ENCODE measurements around the gene PCOLCE2. TPM values are rescaled to one million over a fixed set of nuclear protein-coding genes. Genes with fewer than 3 reads are reported as not detected.
"Not testable (repeated sequence)": the region's sequence is repeated elsewhere in the genome, so short reads cannot be mapped to it uniquely, and the experiment has no call there.

PCOLCE2 gene
- total and polyA plus RNA-seq, 5 donors = 110 to 172 (median 128) TPM

DNA sequence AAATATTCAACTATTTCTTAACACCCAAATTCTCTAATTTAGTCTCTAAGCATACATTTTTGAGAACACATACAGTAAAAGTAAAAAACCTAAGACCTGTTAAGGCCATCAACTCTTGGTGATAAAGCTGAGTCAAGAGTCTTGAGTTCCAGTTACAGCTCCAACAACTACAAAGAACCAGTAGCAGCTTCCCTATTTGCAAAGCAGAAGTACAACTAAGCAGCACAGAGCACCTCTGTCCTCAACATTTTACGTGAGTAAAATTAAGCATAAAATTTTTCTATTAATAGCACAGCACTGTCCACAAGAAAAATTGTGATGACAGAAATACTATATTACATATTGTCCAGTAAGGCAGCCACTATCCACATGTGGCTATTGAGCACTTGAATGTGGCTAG, 4.4 kb downstream of the PCOLCE2 start:
- no peak for DNase-seq
- Histone ChIP-seq H3K27ac (ENCODE audit: low read length) (no peak overlapping the region), H3K9me3 (ENCODE audit: control insufficient read depth, low read length) (no peaks in the 10 kb centered on the region), H3K27me3 (ENCODE audit: control insufficient read depth, insufficient read depth) (no peaks in the 10 kb centered on the region), H3K4me3 (ENCODE audit: low read length) (no peak overlapping the region), H3K4me1 (ENCODE audit: control insufficient read depth, insufficient read depth, low read length) (peaks cover 4% of the 10 kb centered on the region)
- intact Hi-C loops (cut with DNase I) = no loop called here
- WGBS = 37% methylated on average over 1 of the region's 1 CpG
- no peak for ATAC-seq

GRCh38 chr3:142883534-142883933, 5.3 kb downstream of the PCOLCE2 start:
- H3K4me3 ChIP-seq (ENCODE audit: low read length); H3K27me3 ChIP-seq (ENCODE audit: control insufficient read depth, insufficient read depth); H3K4me1 ChIP-seq (ENCODE audit: control insufficient read depth, insufficient read depth, low read length); DNase-seq; H3K27ac ChIP-seq (ENCODE audit: low read length); ATAC-seq; H3K9me3 ChIP-seq (ENCODE audit: control insufficient read depth, low read length); intact Hi-C loops (cut with DNase I): not testable (repeated sequence)
- 74% methylated on average over 8 of the region's 8 CpGs for WGBS

DNA sequence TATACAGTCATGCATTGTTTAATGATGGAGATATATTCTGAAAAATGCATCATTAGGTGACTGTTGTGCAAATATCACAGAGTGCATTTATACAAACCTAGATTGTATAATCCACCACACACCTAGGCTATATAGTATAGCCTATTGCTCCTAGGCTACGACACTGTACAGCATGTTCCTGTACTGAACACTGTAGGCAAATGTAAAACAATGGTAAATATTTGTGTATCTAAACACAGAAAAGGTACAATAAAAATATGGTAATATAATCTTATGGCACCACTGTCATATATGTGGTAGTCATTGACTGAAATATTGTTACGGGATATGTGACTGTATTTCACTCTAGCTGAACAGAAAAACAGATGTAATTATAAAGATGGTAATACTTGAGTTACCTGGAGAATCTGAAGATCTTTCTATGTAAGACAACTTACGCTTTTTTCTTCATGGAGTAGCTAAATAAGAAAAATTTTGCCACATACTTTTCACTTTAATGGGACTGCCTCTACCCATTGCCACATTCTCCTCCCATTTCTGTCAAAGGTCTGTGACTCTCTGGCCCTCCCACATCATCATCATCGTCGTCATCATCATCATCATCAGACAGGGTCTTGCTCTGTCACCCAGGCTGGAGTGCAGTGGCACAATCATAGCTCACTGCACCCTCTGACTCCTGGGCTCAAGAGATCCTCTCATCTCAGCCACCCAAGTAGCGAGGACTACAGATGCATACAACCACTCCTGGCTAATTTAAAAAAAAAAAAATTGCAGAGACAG, 7.2 kb downstream of the PCOLCE2 start:
- DNase-seq (no peak), ATAC-seq (no peak)
- Histone ChIP-seq H3K9me3 (ENCODE audit: control insufficient read depth, low read length) (no peaks in the 10 kb centered on the region), H3K27ac (ENCODE audit: low read length) (no peak overlapping the region), H3K4me1 (ENCODE audit: control insufficient read depth, insufficient read depth, low read length) (peaks cover 4% of the 10 kb centered on the region), H3K27me3 (ENCODE audit: control insufficient read depth, insufficient read depth) (no peaks in the 10 kb centered on the region), H3K4me3 (ENCODE audit: low read length) (no peak overlapping the region)
- intact Hi-C loops (cut with DNase I) = no loop called here
- 90% methylated on average over 6 of the region's 6 CpGs for WGBS

- 76% methylated on average over 4 of the region's 4 CpGs for WGBS
- H3K4me1 ChIP-seq (ENCODE audit: control insufficient read depth, insufficient read depth, low read length) = no peaks in the 10 kb centered on the region
- H3K27ac ChIP-seq (ENCODE audit: low read length) = no peak overlapping the region
- no peaks in the 10 kb centered on the region for H3K27me3 ChIP-seq (ENCODE audit: control insufficient read depth, insufficient read depth)
- ATAC-seq (no peak), DNase-seq (no peak)
- intact Hi-C loops (cut with DNase I) = no loop called here
- no peak overlapping the region for H3K4me3 ChIP-seq (ENCODE audit: low read length)
- H3K9me3 ChIP-seq (ENCODE audit: control insufficient read depth, low read length) = no peaks in the 10 kb centered on the region
These were observed 10.1 kb downstream of the PCOLCE2 start for GRCh38 chr3:142878649-142879300.

DNA sequence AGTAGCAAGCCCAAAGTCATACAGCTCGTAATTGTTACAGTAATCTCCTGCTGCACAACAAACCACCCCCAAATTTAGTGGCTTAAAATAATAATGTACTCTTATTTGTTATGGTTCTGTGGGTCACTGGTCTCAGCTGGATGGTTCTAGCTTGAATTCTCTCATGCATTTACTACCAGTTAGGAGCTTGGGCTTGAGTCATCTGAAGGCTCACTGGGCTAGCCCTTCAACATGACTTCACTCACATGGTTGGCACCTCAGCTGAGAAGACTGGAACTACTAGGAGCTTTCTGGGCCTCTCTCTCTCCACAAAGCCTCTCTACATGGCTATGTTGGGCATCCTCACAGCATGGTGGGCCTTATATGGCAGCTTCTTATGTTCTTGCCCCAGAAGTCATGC, 12.5 kb downstream of the PCOLCE2 start:
- Histone ChIP-seq H3K4me1 (ENCODE audit: control insufficient read depth, insufficient read depth, low read length) (peaks cover 4% of the 10 kb centered on the region), H3K27ac (ENCODE audit: low read length) (no peak overlapping the region), H3K4me3 (ENCODE audit: low read length) (no peak overlapping the region), H3K27me3 (ENCODE audit: control insufficient read depth, insufficient read depth) (no peaks in the 10 kb centered on the region), H3K9me3 (ENCODE audit: control insufficient read depth, low read length) (no peaks in the 10 kb centered on the region)
- intact Hi-C loops (cut with DNase I) = no loop called here
- 63% methylated on average over 1 of the region's 1 CpG for WGBS
- no peak for ATAC-seq
- no peak for DNase-seq

DNA sequence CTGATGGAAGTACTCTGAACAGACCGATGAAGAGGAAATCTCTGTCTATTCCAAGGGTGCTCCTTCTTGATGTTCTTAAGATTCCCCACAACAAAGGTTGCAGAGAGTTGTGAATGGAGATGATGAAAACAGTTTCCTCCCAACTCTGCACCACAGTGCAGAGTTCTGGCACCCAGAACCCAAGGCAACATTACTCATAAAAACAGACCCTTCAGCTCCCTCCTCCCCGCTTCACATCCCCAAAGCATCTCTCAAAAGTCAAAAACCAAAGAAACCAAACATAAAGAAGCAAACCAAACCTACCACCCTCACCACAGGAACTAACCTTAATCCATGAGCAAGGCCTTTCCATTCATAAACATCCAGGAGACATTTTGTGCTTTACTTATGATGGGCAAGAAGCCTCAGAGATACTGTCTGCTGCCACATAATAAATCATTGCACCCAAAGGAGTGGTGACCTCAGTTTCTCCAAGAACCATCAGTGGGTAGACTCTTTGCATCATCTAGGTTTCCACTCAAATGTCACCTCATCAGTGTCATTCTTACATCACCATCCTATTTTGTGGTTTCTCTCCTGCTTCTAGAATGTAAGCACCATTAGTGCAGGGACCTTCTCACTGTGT, 13.2 kb downstream of the PCOLCE2 start:
- no peak overlapping the region for H3K4me3 ChIP-seq (ENCODE audit: low read length)
- no peak for DNase-seq
- intact Hi-C loops (cut with DNase I) = no loop called here
- ATAC-seq = no peak
- 92% methylated on average over 2 of the region's 2 CpGs for WGBS
- peaks cover 4% of the 10 kb centered on the region for H3K4me1 ChIP-seq (ENCODE audit: control insufficient read depth, insufficient read depth, low read length)
- no peaks in the 10 kb centered on the region for H3K9me3 ChIP-seq (ENCODE audit: control insufficient read depth, low read length)
- H3K27ac ChIP-seq (ENCODE audit: low read length) = no peak overlapping the region
- no peaks in the 10 kb centered on the region for H3K27me3 ChIP-seq (ENCODE audit: control insufficient read depth, insufficient read depth)

- Histone ChIP-seq H3K27me3 (ENCODE audit: control insufficient read depth, insufficient read depth) (no peaks in the 10 kb centered on the region), H3K4me3 (ENCODE audit: low read length) (no peak overlapping the region), H3K27ac (ENCODE audit: low read length) (no peak overlapping the region), H3K9me3 (ENCODE audit: control insufficient read depth, low read length) (no peaks in the 10 kb centered on the region), H3K4me1 (ENCODE audit: control insufficient read depth, insufficient read depth, low read length) (peaks cover 4% of the 10 kb centered on the region)
- no peak for ATAC-seq
- no peak for DNase-seq
- WGBS = 73% methylated on average over 5 of the region's 5 CpGs
- intact Hi-C loops (cut with DNase I) = no loop called here
These were observed 13.8 kb downstream of the PCOLCE2 start for GRCh38 chr3:142875099-142875498.

- H3K9me3 ChIP-seq (ENCODE audit: control insufficient read depth, low read length); DNase-seq; ATAC-seq; intact Hi-C loops (cut with DNase I); H3K27ac ChIP-seq (ENCODE audit: low read length); H3K4me3 ChIP-seq (ENCODE audit: low read length); H3K4me1 ChIP-seq (ENCODE audit: control insufficient read depth, insufficient read depth, low read length); H3K27me3 ChIP-seq (ENCODE audit: control insufficient read depth, insufficient read depth): not testable (repeated sequence)
- WGBS = 92% methylated on average over 8 of the region's 8 CpGs
These were observed 20.5 kb downstream of the PCOLCE2 start for GRCh38 chr3:142868382-142868781.

- no peak for ATAC-seq
- no peak overlapping the region for H3K27ac ChIP-seq (ENCODE audit: low read length)
- intact Hi-C loops (cut with DNase I) = no loop called here
- H3K27me3 ChIP-seq (ENCODE audit: control insufficient read depth, insufficient read depth) = no peaks in the 10 kb centered on the region
- H3K9me3 ChIP-seq (ENCODE audit: control insufficient read depth, low read length) = no peaks in the 10 kb centered on the region
- H3K4me1 ChIP-seq (ENCODE audit: control insufficient read depth, insufficient read depth, low read length) = peaks cover 8% of the 10 kb centered on the region
- no peak for DNase-seq
- H3K4me3 ChIP-seq (ENCODE audit: low read length) = no peak overlapping the region
- WGBS = 74% methylated on average over 9 of the region's 9 CpGs
These were observed 21.8 kb downstream of the PCOLCE2 start for GRCh38 chr3:142866841-142867631.

DNA sequence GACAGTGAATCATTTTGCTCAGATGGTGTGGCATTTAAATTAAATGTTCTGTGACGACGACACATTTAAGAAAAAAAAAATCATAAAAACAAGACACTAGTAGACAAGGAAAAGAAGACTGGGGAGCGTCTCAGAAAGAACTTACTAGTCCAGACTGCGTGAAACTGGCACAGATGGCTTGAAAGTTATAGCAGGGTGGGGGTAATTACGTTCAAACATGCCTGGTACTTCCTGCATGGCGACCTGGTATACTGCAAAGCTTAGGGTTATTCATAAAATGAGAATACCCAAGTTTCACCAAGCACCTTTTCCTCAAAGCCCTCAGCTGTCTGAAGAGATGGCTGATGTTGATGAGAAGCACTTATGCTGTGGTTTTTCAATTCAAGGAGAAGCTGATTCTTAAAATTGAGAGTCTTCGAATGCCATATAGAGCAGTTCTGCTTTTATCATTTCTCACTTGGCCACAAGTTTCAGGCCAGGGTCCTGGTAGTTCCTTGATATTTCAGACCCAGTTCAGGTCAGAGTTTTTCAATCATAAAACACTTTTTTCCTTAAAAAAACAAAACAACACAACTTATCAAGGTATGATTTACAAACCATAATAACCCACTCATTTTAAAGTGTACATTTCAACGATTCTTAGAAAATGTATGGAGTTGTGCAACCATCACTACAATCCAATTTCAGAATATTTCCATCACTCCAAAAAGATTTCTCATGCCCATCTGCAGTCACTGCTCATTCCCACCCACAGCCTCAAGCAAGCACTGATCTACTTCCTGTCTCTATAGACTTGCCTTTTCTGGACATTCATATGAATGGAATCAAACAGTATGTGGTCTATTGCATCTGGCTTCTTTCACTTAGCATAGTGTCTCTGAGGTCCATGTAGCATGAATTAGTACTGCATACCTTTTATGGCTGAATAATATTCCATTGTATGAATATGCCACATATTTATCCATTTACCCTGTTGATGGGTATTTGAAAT, 24.7 kb downstream of the PCOLCE2 start:
- Histone ChIP-seq H3K27me3 (ENCODE audit: control insufficient read depth, insufficient read depth) (no peaks in the 10 kb centered on the region), H3K9me3 (ENCODE audit: control insufficient read depth, low read length) (no peaks in the 10 kb centered on the region), H3K4me3 (ENCODE audit: low read length) (no peak overlapping the region), H3K4me1 (ENCODE audit: control insufficient read depth, insufficient read depth, low read length) (peaks cover 6% of the 10 kb centered on the region), H3K27ac (ENCODE audit: low read length) (no peak overlapping the region)
- intact Hi-C loops (cut with DNase I) = no loop called here
- ATAC-seq (no peak), DNase-seq (no peak)
- whole genome bisulfite sequencing = 84% methylated on average over 8 of the region's 8 CpGs

All from right cardiac atrium (tissue), 5 donors.